Neural progenitor cell (in vitro differentiated cells): ENCODE measurements around the gene ARL15. TPM values are rescaled to one million over a fixed set of nuclear protein-coding genes. Genes with fewer than 3 reads are reported as not detected.

Source experiments
- DNase-seq: peaks from one replicate; pipeline ENCODE4 v3.0.0-alpha.2; 2016; ENCODE audit warnings: low spot score
- H2AFZ ChIP-seq: fragments of 200-600 bp; sonication (generic); replicated peaks from 2 replicates; pipeline ENCODE4 v1.6.1; 2016; ENCODE audit warnings: antibody characterized with exemption
- H3F3A ChIP-seq: fragments of 200-600 bp; sonication (generic); 2 replicates; pipeline ENCODE4 v1.6.1; 2016; ENCODE audit warnings: antibody characterized with exemption, low read depth
- H3K27ac ChIP-seq: fragments of 200-600 bp; sonication (generic); 2 replicates; pipeline ENCODE4 v1.5.1; 2016; ENCODE audit warnings: mild to moderate bottlenecking
- H3K27me3 ChIP-seq: fragments of 200-600 bp; sonication (generic); 2 replicates; pipeline ENCODE4 v1.6.1; 2016; ENCODE audit warnings: mild to moderate bottlenecking, moderate library complexity
- H3K36me3 ChIP-seq: fragments of 200-600 bp; sonication (generic); 2 replicates; pipeline ENCODE4 v1.5.1; 2016
- H3K4me1 ChIP-seq: fragments of 200-600 bp; sonication (generic); 2 replicates; pipeline ENCODE4 v1.6.1; 2016; ENCODE audit warnings: mixed run types
- H3K4me2 ChIP-seq: fragments of 200-600 bp; sonication (generic); 2 replicates; pipeline ENCODE4 v1.6.1; 2016
- H3K4me3 ChIP-seq: fragments of 200-600 bp; sonication (generic); 2 replicates; pipeline ENCODE4 v1.5.1; 2016
- H3K79me2 ChIP-seq: fragments of 200-600 bp; sonication (generic); 2 replicates; pipeline ENCODE4 v1.6.1; 2016; ENCODE audit warnings: low read depth
- H3K9ac ChIP-seq: fragments of 200-600 bp; sonication (generic); 2 replicates; pipeline ENCODE4 v1.6.1; 2016
- H3K9me3 ChIP-seq: fragments of 200-600 bp; sonication (generic); 2 replicates; pipeline ENCODE4 v1.5.1; 2016; ENCODE audit warnings: low read depth
- H4K20me1 ChIP-seq: fragments of 200-600 bp; sonication (generic); 2 replicates; pipeline ENCODE4 v1.6.1; 2016; ENCODE audit warnings: low read depth
- H3K27ac Mint-ChIP-seq: 3 replicates; pipeline ENCODE4 v1.8.0; 2021; ENCODE audit warnings: mixed read lengths
- H3K27me3 Mint-ChIP-seq: 2 replicates; pipeline ENCODE4 v1.8.0; 2022; ENCODE audit warnings: low read depth, mild to moderate bottlenecking, inconsistent platforms, moderate library complexity, mixed read lengths; ENCODE audit not compliant: insufficient read depth
- H3K36me3 Mint-ChIP-seq: 3 replicates; pipeline ENCODE4 v1.8.0; 2021; ENCODE audit warnings: mixed read lengths
- H3K4me1 Mint-ChIP-seq: 3 replicates; pipeline ENCODE4 v1.8.0; 2021; ENCODE audit warnings: mixed read lengths
- H3K4me3 Mint-ChIP-seq: 3 replicates; pipeline ENCODE4 v1.8.0; 2021; ENCODE audit warnings: mild to moderate bottlenecking, moderate library complexity, mixed read lengths
- H3K9me3 Mint-ChIP-seq: 3 replicates; pipeline ENCODE4 v1.8.0; 2020; ENCODE audit warnings: mixed read lengths
- CTCF ChIP-seq: fragments of 200-600 bp; sonication (generic); IDR thresholded peaks from 2 replicates; pipeline ENCODE4 v1.5.1; 2017; ENCODE audit warnings: antibody characterized with exemption, mild to moderate bottlenecking
- EZH2 ChIP-seq: fragments of 200-600 bp; sonication (generic); IDR thresholded peaks from 2 replicates; pipeline ENCODE4 v1.6.1; 2017; ENCODE audit warnings: antibody characterized with exemption, mild to moderate bottlenecking, moderate library complexity
- EZH2phosphoT487 ChIP-seq: fragments of 200-600 bp; sonication (generic); IDR thresholded peaks from 2 replicates; pipeline ENCODE4 v1.6.1; 2017; ENCODE audit warnings: antibody characterized with exemption
- total RNA-seq: library from RNA; depleted of rRNA; stranded (reverse); fragments of >200 nt; gene quantifications from 2 replicates; pipeline ENCODE4 v1.2.3, GENCODE V29; 2015; ENCODE audit warnings: low replicate concordance

The ARL15 gene
- total RNA-seq, 1 donor from 2014 or later = 39.1 TPM

- DNase-seq = peak; percentile 13
- peaks cover 25% of the 10 kb centered on the region for H4K20me1 ChIP-seq
- H3K4me3 Mint-ChIP-seq = peak overlapping the region; percentile 98
- H3K27ac ChIP-seq = no peak overlapping the region
- peaks cover 35% of the 10 kb centered on the region for H3K27me3 ChIP-seq
- peak overlapping the region; percentile 66 for H3K9ac ChIP-seq
- H3K9me3 Mint-ChIP-seq = peaks cover 2% of the 10 kb centered on the region
- H3K36me3 ChIP-seq = no peaks in the 10 kb centered on the region
- no peaks in the 10 kb centered on the region for H3F3A ChIP-seq
- H3K4me2 ChIP-seq = peak overlapping the region; percentile 80
- peaks cover 22% of the 10 kb centered on the region for H3K4me1 ChIP-seq
- H3K36me3 Mint-ChIP-seq = no peaks in the 10 kb centered on the region
- H3K4me1 Mint-ChIP-seq = peaks cover 18% of the 10 kb centered on the region
- peak overlapping the region; percentile 88 for H2AFZ ChIP-seq
- no peaks in the 10 kb centered on the region for H3K9me3 ChIP-seq
- H3K27me3 Mint-ChIP-seq = peaks cover 7% of the 10 kb centered on the region
- peaks cover 51% of the 10 kb centered on the region for H3K79me2 ChIP-seq
- H3K4me3 ChIP-seq = peak overlapping the region; percentile 91
- H3K27ac Mint-ChIP-seq = no peak overlapping the region
- TF ChIP-seq EZH2 (peak; percentile 14), EZH2phosphoT487 (no peak), CTCF (no peak)
Measured at GRCh38 chr5:54309276-54309675, 1.1 kb downstream of the ARL15 start.

GRCh38 chr5:54307583-54307982 lies 2.8 kb downstream of the ARL15 start:
- Histone ChIP-seq H3F3A (no peaks in the 10 kb centered on the region), H3K9me3 (no peaks in the 10 kb centered on the region), H3K4me1 (peaks cover 22% of the 10 kb centered on the region), H3K4me2 (no peak overlapping the region), H3K27ac (no peak overlapping the region), H3K27me3 (peaks cover 20% of the 10 kb centered on the region), H3K79me2 (peaks cover 61% of the 10 kb centered on the region), H2AFZ (no peak overlapping the region), H3K36me3 (no peaks in the 10 kb centered on the region), H4K20me1 (peaks cover 32% of the 10 kb centered on the region), H3K4me3 (no peak overlapping the region), H3K9ac (no peak overlapping the region)
- peaks cover 18% of the 10 kb centered on the region for H3K4me1 Mint-ChIP-seq
- H3K27ac Mint-ChIP-seq = no peak overlapping the region
- H3K36me3 Mint-ChIP-seq = no peaks in the 10 kb centered on the region
- H3K9me3 Mint-ChIP-seq = peaks cover 2% of the 10 kb centered on the region
- no peak overlapping the region for H3K4me3 Mint-ChIP-seq
- TF ChIP-seq EZH2phosphoT487 = no peak
- TF ChIP-seq CTCF = no peak
- no peak for TF ChIP-seq EZH2
- H3K27me3 Mint-ChIP-seq = peaks cover 7% of the 10 kb centered on the region
- DNase-seq = no peak

GRCh38 chr5:54306893-54307292 lies 3.5 kb downstream of the ARL15 start:
- Mint-ChIP-seq H3K36me3 (no peaks in the 10 kb centered on the region), H3K9me3 (peaks cover 2% of the 10 kb centered on the region), H3K4me1 (peaks cover 18% of the 10 kb centered on the region), H3K27me3 (peaks cover 7% of the 10 kb centered on the region), H3K4me3 (no peak overlapping the region), H3K27ac (no peak overlapping the region)
- no peak overlapping the region for H3K9ac ChIP-seq
- no peaks in the 10 kb centered on the region for H3F3A ChIP-seq
- H4K20me1 ChIP-seq = peaks cover 36% of the 10 kb centered on the region
- H3K27ac ChIP-seq = no peak overlapping the region
- H3K4me3 ChIP-seq = no peak overlapping the region
- peaks cover 13% of the 10 kb centered on the region for H3K27me3 ChIP-seq
- peaks cover 61% of the 10 kb centered on the region for H3K79me2 ChIP-seq
- no peak overlapping the region for H2AFZ ChIP-seq
- no peaks in the 10 kb centered on the region for H3K9me3 ChIP-seq
- no peak overlapping the region for H3K4me2 ChIP-seq
- TF ChIP-seq CTCF (no peak), EZH2phosphoT487 (no peak), EZH2 (no peak)
- DNase-seq = no peak
- no peaks in the 10 kb centered on the region for H3K36me3 ChIP-seq
- peaks cover 20% of the 10 kb centered on the region for H3K4me1 ChIP-seq
